Measurements from ENCODE around the gene TET2.

- TF ChIP-seq POLR2AphosphoS5 (IDR thresholded peaks at IDR 0.05) (no peak), EP300 (IDR thresholded peaks at IDR 0.05) (no peak), CTCF (IDR thresholded peaks at IDR 0.05) (no peak), POLR2A (IDR thresholded peaks at IDR 0.05; ENCODE audit: low read depth) (no peak)
These were observed 787 bp upstream of the TET2 start for GRCh38 chr4:105145903-105146275.
